ENCODE data around the gene KLK8. TPM values are rescaled to one million over a fixed set of nuclear protein-coding genes. Genes with fewer than 3 reads are reported as not detected.

Gene KLK8
- total RNA-seq, 2 donors from 2014 or later = 0.53 TPM; not detected in 1

DNA sequence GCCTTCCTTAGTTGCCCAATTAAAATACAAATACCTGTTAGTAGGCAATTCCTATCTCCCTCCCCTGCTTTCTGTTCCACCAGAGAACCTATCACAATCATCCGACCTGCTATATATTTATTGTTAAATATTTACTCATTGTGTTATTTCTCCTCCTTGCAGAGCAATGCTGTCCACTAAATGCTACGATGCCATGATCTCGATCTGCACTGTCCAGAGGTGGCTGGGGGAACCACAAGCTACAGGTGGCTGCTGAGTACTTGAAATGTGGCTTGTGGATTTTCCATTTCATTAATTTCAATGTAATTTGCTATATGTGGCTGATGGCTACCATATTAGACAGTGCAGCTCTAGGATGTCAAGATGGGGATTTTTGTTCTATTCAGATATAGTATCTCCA lies 37.1 kb downstream of the KLK8 start:
- DNase-seq = no peak
- no peak for ATAC-seq
- intact Hi-C loops (cut with DNase I) = no loop called here

DNA sequence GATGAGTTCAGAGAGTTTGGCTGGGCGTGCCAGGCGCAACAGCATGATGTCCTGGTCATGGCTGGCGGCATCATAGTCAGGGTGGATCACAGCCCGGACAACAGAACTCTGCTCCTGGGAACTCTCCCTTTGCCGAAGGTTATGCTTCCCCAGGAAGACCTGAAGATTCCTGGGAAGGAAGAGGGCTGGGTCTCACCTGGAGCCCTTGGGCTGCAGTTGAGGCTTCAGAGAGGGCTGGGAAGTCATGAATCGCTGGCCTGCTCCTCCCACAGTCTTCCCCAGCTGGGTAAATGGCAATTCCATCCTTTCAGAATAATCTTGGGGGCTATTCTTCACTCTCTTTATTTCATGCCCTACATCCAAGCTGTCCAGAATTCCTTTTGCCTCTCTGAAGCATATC lies 38.0 kb downstream of the KLK8 start:
- intact Hi-C loops (cut with DNase I) = no loop called here
- DNase-seq (no peak), ATAC-seq (no peak)

DNA sequence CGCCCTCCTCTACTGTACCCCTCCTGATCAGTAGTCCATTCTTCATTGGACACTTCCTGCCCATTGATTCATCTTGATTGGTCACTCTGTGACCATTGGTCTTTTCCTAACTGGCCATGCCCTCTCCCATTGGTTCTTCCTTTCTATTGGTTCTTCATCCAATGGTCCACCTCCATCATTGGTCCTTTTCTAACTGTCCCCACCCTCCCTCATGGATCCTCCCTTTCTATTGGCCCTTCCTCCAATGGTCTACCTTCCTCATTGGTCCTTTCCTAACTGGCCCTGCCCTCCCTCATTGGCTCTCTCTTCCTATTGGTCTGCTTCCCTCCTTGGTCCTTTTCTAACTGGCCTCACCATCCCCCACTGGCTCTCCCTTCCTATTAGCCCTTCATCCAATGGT lies 39.2 kb downstream of the KLK8 start:
- ATAC-seq (no peak), DNase-seq (no peak)
- intact Hi-C loops (cut with DNase I) = no loop called here

DNA sequence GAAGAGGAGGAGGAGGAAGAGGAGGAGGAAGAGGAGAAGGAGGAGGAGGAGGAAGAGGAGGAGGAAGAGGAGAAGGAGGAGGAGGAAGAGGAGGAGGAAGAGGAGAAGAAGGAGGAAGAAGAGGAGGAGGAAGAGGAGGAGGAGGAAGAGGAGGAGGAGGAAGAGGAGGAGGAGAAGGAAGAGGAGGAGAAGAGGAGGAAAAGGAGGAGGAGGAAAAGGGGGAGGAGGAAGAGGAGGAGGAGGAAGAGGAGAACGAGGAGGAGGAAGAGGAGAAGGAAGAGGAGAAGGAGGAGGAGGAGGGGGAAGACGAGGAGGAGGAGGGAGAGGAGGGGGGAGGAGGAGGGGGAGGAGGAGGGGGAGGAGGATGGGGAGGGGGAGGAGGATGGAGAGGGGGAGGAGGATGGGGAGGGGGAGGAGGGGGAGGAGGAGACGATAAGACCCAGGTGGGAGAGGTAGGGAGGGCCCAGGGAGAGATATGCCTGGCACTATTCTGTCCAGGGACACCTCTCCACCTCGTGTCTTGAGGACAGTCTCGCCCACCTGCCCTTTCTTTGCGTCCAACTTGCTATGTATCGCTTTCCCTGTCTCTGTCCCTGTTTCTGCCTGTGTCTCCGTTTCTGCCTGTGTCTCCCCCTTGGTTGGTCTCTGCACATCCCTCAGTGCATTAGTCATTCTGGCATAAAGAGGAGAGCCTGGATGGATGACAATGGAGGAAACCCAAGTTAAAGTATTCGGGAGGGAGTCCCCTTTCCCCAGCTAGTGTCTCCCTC lies 41.5 kb downstream of the KLK8 start:
- intact Hi-C loops (cut with DNase I) = no loop called here
- ATAC-seq (no peak), DNase-seq (no peak)

DNA sequence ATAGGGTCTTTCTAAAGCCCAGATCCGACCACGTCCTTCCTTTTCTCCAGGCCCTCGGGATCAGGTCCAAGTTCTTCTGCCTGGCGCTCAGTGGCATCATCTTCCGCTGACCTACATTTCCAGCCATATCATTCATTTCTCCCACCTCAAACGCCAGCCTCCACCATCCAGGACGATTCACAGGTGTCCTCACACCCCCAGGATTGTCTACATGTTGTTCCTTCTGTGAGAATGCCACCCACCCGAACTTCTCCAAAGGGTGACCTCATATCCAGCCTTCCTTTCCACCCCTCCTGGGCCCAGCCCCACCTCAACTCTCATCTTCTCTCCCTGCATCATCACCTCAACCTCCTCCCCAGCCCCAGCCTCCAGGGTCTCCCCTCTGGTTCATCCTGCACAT lies 43.8 kb downstream of the KLK8 start:
- intact Hi-C loops (cut with DNase I) = no loop called here
- ATAC-seq = no peak
- no peak for DNase-seq

DNA sequence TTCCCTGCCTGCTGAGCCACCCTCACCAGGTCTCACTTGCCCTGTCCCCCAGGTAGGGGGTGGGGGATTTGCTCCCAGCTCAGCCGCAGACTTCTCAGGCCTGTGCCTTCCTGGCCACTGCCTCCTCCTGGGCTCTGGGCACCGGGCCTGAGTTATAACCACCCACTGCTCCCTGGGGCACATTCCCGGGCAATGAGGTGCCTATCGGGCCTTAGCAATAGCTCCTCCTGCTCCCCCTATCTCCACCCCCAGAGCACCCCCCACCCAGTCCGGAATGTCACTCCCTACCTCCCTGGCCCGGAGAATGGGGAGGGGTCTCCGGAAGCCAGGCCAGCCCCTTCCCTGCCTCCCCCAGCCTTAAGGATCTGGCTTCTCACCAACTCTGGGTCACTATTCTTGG lies 48.5 kb downstream of the KLK8 start, which contains the start of gene KLK5:
KLK5 (minus strand) TSS at position 129 of the 400 bp plus-strand sequence. CDS start 381 bp downstream, outside the sequence.
- DNase-seq = no peak
- intact Hi-C loops (cut with DNase I) = no loop called here
- peak in 1 of 2 donors; percentile 76 for ATAC-seq

DNA sequence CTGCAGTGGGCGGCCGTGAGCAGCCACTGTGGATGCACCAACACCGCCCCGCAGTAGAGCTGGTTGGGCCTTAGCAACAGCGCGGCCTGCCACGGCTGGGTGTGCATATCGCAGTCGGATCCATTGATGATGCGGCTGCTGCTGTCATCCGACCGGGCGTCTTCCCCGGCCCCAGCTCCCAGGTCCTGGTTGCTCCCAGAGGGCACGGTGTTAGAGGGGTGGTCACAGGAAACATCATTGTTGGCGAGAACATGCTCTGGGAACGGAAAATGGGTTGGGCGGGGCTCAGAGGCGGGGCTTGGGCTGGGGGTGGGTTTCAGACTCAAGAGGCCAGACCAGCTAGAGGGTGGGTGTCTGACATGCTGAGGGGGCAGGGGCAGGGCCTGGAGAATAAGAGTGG lies 51.5 kb downstream of the KLK8 start:
- intact Hi-C loops (cut with DNase I) = no loop called here
- ATAC-seq (no peak), DNase-seq (no peak)

DNA sequence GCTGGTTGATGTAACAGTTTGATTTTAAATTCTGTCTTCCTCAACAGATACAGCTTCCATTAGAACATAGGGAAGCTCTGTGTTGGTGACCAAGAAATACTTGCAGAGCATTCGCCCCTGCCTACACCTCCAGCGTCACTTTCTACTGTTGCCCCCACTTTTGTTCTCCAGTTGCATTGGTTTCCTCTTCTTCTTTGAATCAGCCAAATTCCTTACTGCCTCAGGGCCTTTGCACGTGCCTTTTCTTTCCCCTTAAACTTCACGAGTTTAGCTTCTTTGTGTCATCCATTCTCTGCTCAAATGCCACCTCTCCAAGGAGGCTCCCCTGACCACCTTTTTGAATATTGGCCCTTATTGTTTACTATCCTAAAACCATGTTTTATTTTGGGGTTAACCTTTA lies 54.3 kb downstream of the KLK8 start:
- ATAC-seq (no peak), DNase-seq (no peak)
- intact Hi-C loops (cut with DNase I) = no loop called here

Other genes with a start within 250 kb of the KLK8 start
- gene GPR32, start 231.1 kb downstream of the KLK8 start, total RNA-seq = not detected
- gene ACP4, start 211.2 kb downstream of the KLK8 start, total RNA-seq = not detected
- under 1 TPM in 1 of 2 donors, not detected in 1; 0.27 TPM for gene KLK1, start 177.8 kb downstream of the KLK8 start, total RNA-seq
- not detected for gene KLK15, start 168.0 kb downstream of the KLK8 start, total RNA-seq
- not detected for gene KLK3, start 146.7 kb downstream of the KLK8 start, total RNA-seq
- gene KLK2, start 128.2 kb downstream of the KLK8 start, total RNA-seq = not detected
- gene KLK4, start 90.2 kb downstream of the KLK8 start, total RNA-seq = not detected
- under 1 TPM in 1 of 2 donors, not detected in 1; 0.42 TPM for gene KLK5, start 48.6 kb downstream of the KLK8 start, total RNA-seq
- gene KLK6, start 32.0 kb downstream of the KLK8 start, total RNA-seq = not detected
- under 1 TPM in 1 of 2 donors, not detected in 1; 0.16 TPM for gene KLK7, start 17.7 kb downstream of the KLK8 start, total RNA-seq
- gene KLK10, start 18.1 kb upstream of the KLK8 start, total RNA-seq = under 1 TPM; 0.26 to 0.32 TPM
- 1 to 10 TPM; 1.7 to 2.6 TPM for gene KLK11, start 25.0 kb upstream of the KLK8 start, total RNA-seq
- not detected for gene KLK12, start 33.4 kb upstream of the KLK8 start, total RNA-seq
- gene KLK13, start 63.5 kb upstream of the KLK8 start, total RNA-seq = under 1 TPM in 1 of 2 donors, not detected in 1; 0.65 TPM
- under 1 TPM; 0.21 to 0.31 TPM for gene KLK14, start 81.3 kb upstream of the KLK8 start, total RNA-seq
- 1 to 10 TPM; 5.3 to 6.0 TPM for gene CTU1, start 106.8 kb upstream of the KLK8 start, total RNA-seq
- 1 to 10 TPM; 5.1 to 6.6 TPM for gene SIGLEC9, start 123.3 kb upstream of the KLK8 start, total RNA-seq
- 1 to 10 TPM; 1.6 to 2.2 TPM for gene SIGLEC7, start 140.7 kb upstream of the KLK8 start, total RNA-seq
- gene CD33, start 223.5 kb upstream of the KLK8 start, total RNA-seq = 10 to 100 TPM in 1 of 2 donors, 1 to 10 TPM in 1; 3.2 to 11.4 TPM
- gene SIGLECL1, start 249.5 kb upstream of the KLK8 start, total RNA-seq = not detected

Measured in left cardiac atrium (tissue), 4 donors.